ENCODE measurements around the gene AP2A1.

The AP2A1 gene

DNA sequence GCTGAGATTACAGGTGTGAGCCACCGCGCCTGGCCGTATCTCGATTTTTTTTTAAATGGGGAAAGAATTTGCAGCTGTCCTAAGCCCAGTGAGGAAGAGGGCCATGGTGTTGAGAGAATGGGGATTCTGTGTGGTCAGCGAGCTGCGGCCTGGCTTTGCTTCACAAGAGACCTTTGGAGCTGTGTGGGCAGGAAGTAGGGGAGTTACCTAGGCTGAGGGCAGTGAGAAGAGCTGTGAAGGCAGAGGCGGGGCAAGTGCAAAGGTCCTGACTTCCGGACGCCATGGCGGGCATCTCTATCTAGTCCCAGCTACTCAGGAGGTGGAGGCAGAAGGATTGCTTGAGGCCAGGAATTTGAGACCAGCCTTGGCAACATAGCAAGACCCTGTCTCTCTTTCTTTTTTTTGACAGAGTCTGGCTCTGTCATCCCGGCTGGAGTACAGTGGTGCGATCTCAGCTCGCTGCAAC is 4.9 kb downstream of the AP2A1 start:
- Histone ChIP-seq H3K27me3 (ENCODE audit: low read length) (no peaks in the 10 kb centered on the region), H3K4me3 (ENCODE audit: insufficient read depth, low read length, poor library complexity, severe bottlenecking) (no peak overlapping the region), H4K20me1 (ENCODE audit: low read depth, low read length) (no peaks in the 10 kb centered on the region), H3K9me3 (ENCODE audit: insufficient read depth, low read length) (no peaks in the 10 kb centered on the region), H3K4me2 (ENCODE audit: low read depth, low read length, poor library complexity, severe bottlenecking) (no peak overlapping the region), H3K79me2 (ENCODE audit: insufficient read depth, low read length) (peaks cover 59% of the 10 kb centered on the region), H3K27ac (ENCODE audit: low read depth, low read length) (no peak overlapping the region), H2AFZ (ENCODE audit: low read depth, low read length, severe bottlenecking) (no peak overlapping the region), H3K36me3 (ENCODE audit: low read length) (no peaks in the 10 kb centered on the region), H3F3A (ENCODE audit: insufficient read depth) (no peaks in the 10 kb centered on the region), H3K9ac (ENCODE audit: low read length) (no peak overlapping the region), H3K9me2 (replicated peaks; ENCODE audit: insufficient read depth, low read length) (no peaks in the 10 kb centered on the region)
- no peak for TF ChIP-seq EZH2phosphoT487 (conservative IDR thresholded peaks at IDR 0.05; ENCODE audit: low read length)
- TF ChIP-seq, protein P1, sequence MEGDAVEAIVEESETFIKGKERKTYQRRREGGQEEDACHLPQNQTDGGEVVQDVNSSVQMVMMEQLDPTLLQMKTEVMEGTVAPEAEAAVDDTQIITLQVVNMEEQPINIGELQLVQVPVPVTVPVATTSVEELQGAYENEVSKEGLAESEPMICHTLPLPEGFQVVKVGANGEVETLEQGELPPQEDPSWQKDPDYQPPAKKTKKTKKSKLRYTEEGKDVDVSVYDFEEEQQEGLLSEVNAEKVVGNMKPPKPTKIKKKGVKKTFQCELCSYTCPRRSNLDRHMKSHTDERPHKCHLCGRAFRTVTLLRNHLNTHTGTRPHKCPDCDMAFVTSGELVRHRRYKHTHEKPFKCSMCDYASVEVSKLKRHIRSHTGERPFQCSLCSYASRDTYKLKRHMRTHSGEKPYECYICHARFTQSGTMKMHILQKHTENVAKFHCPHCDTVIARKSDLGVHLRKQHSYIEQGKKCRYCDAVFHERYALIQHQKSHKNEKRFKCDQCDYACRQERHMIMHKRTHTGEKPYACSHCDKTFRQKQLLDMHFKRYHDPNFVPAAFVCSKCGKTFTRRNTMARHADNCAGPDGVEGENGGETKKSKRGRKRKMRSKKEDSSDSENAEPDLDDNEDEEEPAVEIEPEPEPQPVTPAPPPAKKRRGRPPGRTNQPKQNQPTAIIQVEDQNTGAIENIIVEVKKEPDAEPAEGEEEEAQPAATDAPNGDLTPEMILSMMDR (IDR thresholded peaks at IDR 0.05; ENCODE audit: insufficient read depth, low read length, poor library complexity, severe bottlenecking), result no peak

- H3F3A ChIP-seq (ENCODE audit: insufficient read depth), result no peaks in the 10 kb centered on the region
- no peaks in the 10 kb centered on the region for H4K20me1 ChIP-seq (ENCODE audit: low read depth, low read length)
- H3K4me3 ChIP-seq (ENCODE audit: insufficient read depth, low read length, poor library complexity, severe bottlenecking), result no peak overlapping the region
- TF ChIP-seq, protein P1 (IDR thresholded peaks at IDR 0.05; ENCODE audit: insufficient read depth, low read length, poor library complexity, severe bottlenecking), result no peak
- TF ChIP-seq EZH2phosphoT487 (conservative IDR thresholded peaks at IDR 0.05; ENCODE audit: low read length), result no peak
- H3K4me2 ChIP-seq (ENCODE audit: low read depth, low read length, poor library complexity, severe bottlenecking), result no peak overlapping the region
- H3K9ac ChIP-seq (ENCODE audit: low read length), result no peak overlapping the region
- no peak overlapping the region for H2AFZ ChIP-seq (ENCODE audit: low read depth, low read length, severe bottlenecking)
- no peaks in the 10 kb centered on the region for H3K36me3 ChIP-seq (ENCODE audit: low read length)
- H3K79me2 ChIP-seq (ENCODE audit: insufficient read depth, low read length), result peaks cover 48% of the 10 kb centered on the region
- no peak overlapping the region for H3K27ac ChIP-seq (ENCODE audit: low read depth, low read length)
- H3K27me3 ChIP-seq (ENCODE audit: low read length), result no peaks in the 10 kb centered on the region
- no peaks in the 10 kb centered on the region for H3K9me3 ChIP-seq (ENCODE audit: insufficient read depth, low read length)
- no peaks in the 10 kb centered on the region for H3K9me2 ChIP-seq (replicated peaks; ENCODE audit: insufficient read depth, low read length)
Measured at GRCh38 chr19:49772850-49773432, 6.1 kb downstream of the AP2A1 start.

GRCh38 chr19:49773663-49774350 is 7.0 kb downstream of the AP2A1 start:
- no peak overlapping the region for H3K27ac ChIP-seq (ENCODE audit: low read depth, low read length)

More at GRCh38 chr19:49773663-49774350, 7.0 kb downstream of the AP2A1 start:
- Histone ChIP-seq H3K4me2 (ENCODE audit: low read depth, low read length, poor library complexity, severe bottlenecking) (no peak overlapping the region), H3K4me3 (ENCODE audit: insufficient read depth, low read length, poor library complexity, severe bottlenecking) (no peak overlapping the region), H3F3A (ENCODE audit: insufficient read depth) (no peaks in the 10 kb centered on the region), H3K27me3 (ENCODE audit: low read length) (no peaks in the 10 kb centered on the region), H3K9me3 (ENCODE audit: insufficient read depth, low read length) (no peaks in the 10 kb centered on the region), H4K20me1 (ENCODE audit: low read depth, low read length) (no peaks in the 10 kb centered on the region), H3K9ac (ENCODE audit: low read length) (no peak overlapping the region), H2AFZ (ENCODE audit: low read depth, low read length, severe bottlenecking) (no peak overlapping the region), H3K9me2 (replicated peaks; ENCODE audit: insufficient read depth, low read length) (no peaks in the 10 kb centered on the region), H3K36me3 (ENCODE audit: low read length) (no peaks in the 10 kb centered on the region), H3K79me2 (ENCODE audit: insufficient read depth, low read length) (peaks cover 40% of the 10 kb centered on the region)
- TF ChIP-seq, protein P1 (IDR thresholded peaks at IDR 0.05; ENCODE audit: insufficient read depth, low read length, poor library complexity, severe bottlenecking), result no peak
- no peak for TF ChIP-seq EZH2phosphoT487 (conservative IDR thresholded peaks at IDR 0.05; ENCODE audit: low read length)

Measured in SU-DHL-6 (cell line).